Right lobe of liver (tissue), 6 donors: Measurements from ENCODE around the gene IKBIP. TPM values are rescaled to one million over a fixed set of nuclear protein-coding genes. Genes with fewer than 3 reads are reported as not detected.
"Not testable (repeated sequence)": the region's sequence is repeated elsewhere in the genome, so short reads cannot be mapped to it uniquely, and the experiment has no call there.

Source experiments
- ATAC-seq, 4 donors: fragments of 200-7000 bp; cut with Tn5 transposase; one replicate each; pipeline ENCODE4 v1.9.1; 2020; ENCODE audit warnings: mild to moderate bottlenecking in 4 of 4, moderate library complexity in 4 of 4
- DNase-seq, 3 donors: peaks; one replicate each; pipeline ENCODE4 v3.0.0-alpha.2; 2020
- H3K27ac ChIP-seq, 3 donors: fragments of 200-600 bp; one replicate each; pipeline ENCODE4 v1.8.0; 2022
- H3K27me3 ChIP-seq, 2 donors: fragments of 200-600 bp; one replicate each; pipeline ENCODE4 v1.8.0; 2022
- H3K36me3 ChIP-seq, 4 donors: fragments of 200-600 bp; sonication (generic) in 1 of 4; one replicate each; pipeline versions ENCODE4 v1.5.1 to v1.8.0; 2017 to 2022; ENCODE audit warnings: control low read depth in 1 of 4
- H3K4me1 ChIP-seq, 4 donors: fragments of 200-600 bp; sonication (generic) in 1 of 4; one replicate each; pipeline versions ENCODE4 v1.5.1 to v1.8.0; 2017 to 2022; ENCODE audit warnings: control low read depth in 1 of 4
- H3K4me3 ChIP-seq, 3 donors: fragments of 200-600 bp; one replicate each; pipeline ENCODE4 v1.8.0; 2022
- H3K9me3 ChIP-seq, 4 donors: fragments of 200-600 bp; sonication (generic) in 1 of 4; one replicate each; pipeline versions ENCODE4 v1.5.1 to v1.8.0; 2017 to 2022; ENCODE audit warnings: control low read depth in 1 of 4
- CTCF ChIP-seq, 4 donors: fragments of 200-600 bp in 3 of 4; fragments of 450-650 bp in 1 of 4; IDR thresholded peaks; one replicate each; pipeline versions ENCODE4 v1.5.1 to v1.8.0; 2016 to 2022; ENCODE audit warnings: antibody characterized with exemption in 4 of 4, mild to moderate bottlenecking in 2 of 4
- POLR2A ChIP-seq: fragments of 450-650 bp; IDR thresholded peaks from one replicate; pipeline ENCODE4 v1.6.1; 2017; ENCODE audit warnings: antibody characterized with exemption, mild to moderate bottlenecking
- WGBS: methylation state at CpG from one replicate; pipeline ENCODE4 v1.1.6; 2018; ENCODE audit warnings: low coverage, low lambda C conversion rate; ENCODE audit not compliant: insufficient coverage; ENCODE audit errors: missing lambda C conversion rate; 5-methylcytosine and 5-hydroxymethylcytosine counted together
- intact Hi-C, 2 donors: fragments of 100-400 bp; cut with DNase I; formaldehyde crosslinking; loops; one replicate each; pipeline versions ENCODE4 v1.11.2 to v1.14.1; 2022
- small RNA-seq, 2 experiments: library from RNA; depleted of rRNA; stranded (forward); fragments of <200 nt; gene quantifications; one replicate each; pipeline ENCODE3, GENCODE V24; 2016
- total RNA-seq, 6 experiments: library from RNA; depleted of rRNA in 2 of 6; stranded (reverse); fragments of >200 nt in 2 of 6; fragmentation: NEBNext Ultra II Directional in 3 of 6; extraction: Animal tissue kit (Norgen Biotek cat#: 25700) in 3 of 6; gene quantifications; one replicate each; pipeline versions ENCODE4 v1.1.0 to v1.2.4, GENCODE V29; 2016 to 2023
- donor health status: DM: no; HTN: yes; CAD: no.
- donor health status: DM: no; HTN: no; CAD: no.
- donor health status: DM: no; HTN: no; CAD: no.
- donor health status: DM: no; HTN: yes; CAD: no.
- donor health status: DM: no; HTN: yes; CAD: no.

IKBIP gene
- total RNA-seq, 6 experiments from 2014 or later = 2.8 to 12.6 (median 6.6) TPM

- peak in 1 of 4 donors; percentile 42 for ATAC-seq
- no peak overlapping the region for H3K27ac ChIP-seq
Observed at GRCh38 chr12:98578821-98579220, 65.8 kb downstream of the IKBIP start.

GRCh38 chr12:98578392-98578791, 66.2 kb downstream of the IKBIP start:
- Histone ChIP-seq H3K27ac (no peak overlapping the region), H3K36me3 (no peaks in the 10 kb centered on the region), H3K27me3 (no peaks in the 10 kb centered on the region), H3K9me3 (no peaks in the 10 kb centered on the region), H3K4me1 (peaks cover 0 to 28% (median 6%) of the 10 kb centered on the region in 4 donors), H3K4me3 (no peak overlapping the region)
- intact Hi-C loops = no loop called here
- DNase-seq = no peak
- 29% methylated on average over 1 of the region's 1 CpG for WGBS
- peak in 1 of 4 donors; percentile 30 for ATAC-seq
- no peak for TF ChIP-seq POLR2A
- TF ChIP-seq CTCF (IDR thresholded peaks at IDR 0.05) = no peak

More at GRCh38 chr12:98578821-98579220, 65.8 kb downstream of the IKBIP start:
- no peak for DNase-seq
- intact Hi-C loops = no loop called here
- no peaks in the 10 kb centered on the region for H3K36me3 ChIP-seq
- no peaks in the 10 kb centered on the region for H3K9me3 ChIP-seq
- H3K27me3 ChIP-seq = no peaks in the 10 kb centered on the region
- 78% methylated on average over 2 of the region's 2 CpGs for WGBS
- TF ChIP-seq POLR2A = no peak
- no peak for TF ChIP-seq CTCF (IDR thresholded peaks at IDR 0.05)
- H3K4me1 ChIP-seq = peaks cover 0 to 24% (median 4%) of the 10 kb centered on the region in 4 donors
- no peak overlapping the region for H3K4me3 ChIP-seq

- H3K27me3 ChIP-seq, H3K4me3 ChIP-seq, intact Hi-C loops, H3K9me3 ChIP-seq, ATAC-seq, H3K36me3 ChIP-seq, H3K27ac ChIP-seq, DNase-seq: not testable (repeated sequence)
- WGBS = 88% methylated on average over 1 of the region's 2 CpGs
- H3K4me1 ChIP-seq = peaks cover 0 to 31% (median 7%) of the 10 kb centered on the region in 4 donors
Observed at GRCh38 chr12:98576795-98577194, 67.8 kb downstream of the IKBIP start.

GRCh38 chr12:98575013-98575412, 69.6 kb downstream of the IKBIP start:
- H3K4me1 ChIP-seq = peaks cover 0 to 31% (median 7%) of the 10 kb centered on the region in 4 donors
- DNase-seq (no peak), ATAC-seq (peak in 2 of 4 donors; percentile 2 to 3)
- no peaks in the 10 kb centered on the region for H3K36me3 ChIP-seq
- intact Hi-C loops = no loop called here
- H3K27me3 ChIP-seq = no peaks in the 10 kb centered on the region
- H3K9me3 ChIP-seq = no peaks in the 10 kb centered on the region
- 71% methylated on average over 4 of the region's 4 CpGs for WGBS
- no peak overlapping the region for H3K4me3 ChIP-seq
- H3K27ac ChIP-seq = peak overlapping the region; percentile 70 to 96 (median 93)
- no peak for TF ChIP-seq CTCF (IDR thresholded peaks at IDR 0.05)
- TF ChIP-seq POLR2A = no peak

Small RNAs within 50 kb of the gene (small RNA-seq; reads per million reads assigned to genes)
- 7.0 to 14.7 reads per million in 2 experiments for gene SNORA53

Other genes starting within 250 kb of the IKBIP start
- 10 to 100 TPM; 19.8 to 43.2 (median 29.9) TPM for gene TMPO, start 129.2 kb downstream of the IKBIP start, total RNA-seq
- 100 to 1,000 TPM; 257 to 421 (median 267) TPM for gene SLC25A3, start 51.1 kb downstream of the IKBIP start, total RNA-seq
- 10 to 100 TPM in 1 of 6 experiments, 1 to 10 TPM in 5; 4.5 to 12.3 (median 7.1) TPM for gene APAF1, start 502 bp upstream of the IKBIP start, total RNA-seq